ENCODE results near the gene ZFP92.
A peak's percentile ranks its signal among the peaks of the same experiment; 100 is the strongest.

ZFP92 gene

DNA sequence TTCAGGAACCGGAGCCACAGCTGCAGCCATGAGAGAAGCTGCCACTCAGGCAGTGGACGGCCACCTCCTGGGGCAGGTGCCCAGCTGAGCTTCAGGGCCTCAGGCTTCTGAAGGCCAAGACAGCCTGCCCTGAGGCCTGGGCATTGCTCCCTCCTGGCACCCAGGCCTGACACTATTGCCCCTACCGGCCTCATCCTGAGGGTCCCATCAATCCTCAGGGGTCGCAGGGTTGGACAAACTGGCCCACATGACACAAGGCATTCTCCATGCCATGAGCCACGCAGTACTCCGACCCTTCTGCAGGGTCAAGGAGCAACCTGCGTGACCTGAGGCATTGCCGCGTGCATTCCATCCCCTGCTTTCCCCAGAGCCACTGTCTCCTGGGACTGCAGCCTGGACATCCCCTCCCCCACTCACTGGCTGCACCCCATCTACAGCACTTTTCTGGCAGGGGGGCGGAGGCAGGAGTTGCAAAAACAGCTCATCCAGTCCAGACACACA lies 3.0 kb upstream of the ZFP92 start:
- DNase-seq (ENCODE audit: low spot score), result no peak

DNA sequence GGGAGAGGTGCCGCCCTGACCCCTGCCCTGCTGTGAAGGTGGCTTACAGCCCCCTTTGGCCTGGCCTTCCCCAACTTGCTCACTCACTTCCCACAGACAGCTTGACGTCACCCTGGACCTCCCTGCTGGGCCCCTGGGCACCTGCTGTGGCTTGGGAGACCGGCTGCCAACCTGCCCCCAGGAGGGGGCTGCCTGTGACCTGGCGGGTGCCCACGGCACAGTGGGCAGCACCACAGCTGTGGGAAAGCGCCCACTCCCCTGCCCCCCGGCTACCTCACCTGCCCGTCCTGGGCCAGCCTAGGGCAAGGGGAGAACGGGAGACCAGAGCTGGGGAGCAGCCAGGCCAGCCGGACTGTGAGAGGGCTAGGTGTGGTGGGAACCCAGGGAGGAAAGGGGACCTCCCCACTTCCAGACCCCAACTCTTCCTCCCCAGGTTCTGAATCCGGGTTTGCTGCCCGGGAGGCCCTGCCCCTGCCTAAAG lies 2.4 kb upstream of the ZFP92 start:
- no peak for DNase-seq (ENCODE audit: low spot score)

DNA sequence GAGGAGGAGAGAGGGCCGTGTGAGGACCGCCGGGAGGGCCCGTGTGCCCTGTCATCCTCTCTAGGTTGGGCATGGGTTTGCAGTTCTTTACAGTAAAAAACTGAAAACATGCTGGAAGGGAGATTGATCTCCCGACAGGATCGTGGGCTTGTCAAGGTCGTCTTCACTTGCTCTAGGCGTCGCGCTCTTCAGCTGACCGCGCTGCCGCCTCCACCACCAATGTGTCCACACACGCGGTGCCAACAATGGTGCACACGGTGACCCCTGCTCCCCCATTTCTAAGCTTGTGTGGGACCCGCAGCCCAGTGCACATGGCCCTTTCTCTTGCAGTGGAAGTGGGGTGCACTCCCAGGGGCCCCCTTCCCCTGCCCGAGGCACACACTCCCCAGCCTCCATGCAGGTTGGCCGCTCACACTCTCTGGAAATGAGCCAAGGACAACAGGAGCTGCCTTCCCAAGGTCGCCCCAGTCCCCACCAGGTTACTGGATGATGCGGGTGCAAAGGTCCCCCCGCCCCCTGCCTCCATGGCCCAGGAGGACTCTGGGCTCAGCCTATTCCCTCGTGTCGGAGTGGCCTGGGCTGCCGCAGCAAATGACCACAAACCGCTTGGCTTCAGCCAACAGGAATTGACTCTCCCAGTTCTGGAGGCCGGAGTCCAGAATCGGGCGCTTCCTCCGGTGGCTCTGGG lies 1.7 kb upstream of the ZFP92 start:
- no peak for DNase-seq (ENCODE audit: low spot score)

DNA sequence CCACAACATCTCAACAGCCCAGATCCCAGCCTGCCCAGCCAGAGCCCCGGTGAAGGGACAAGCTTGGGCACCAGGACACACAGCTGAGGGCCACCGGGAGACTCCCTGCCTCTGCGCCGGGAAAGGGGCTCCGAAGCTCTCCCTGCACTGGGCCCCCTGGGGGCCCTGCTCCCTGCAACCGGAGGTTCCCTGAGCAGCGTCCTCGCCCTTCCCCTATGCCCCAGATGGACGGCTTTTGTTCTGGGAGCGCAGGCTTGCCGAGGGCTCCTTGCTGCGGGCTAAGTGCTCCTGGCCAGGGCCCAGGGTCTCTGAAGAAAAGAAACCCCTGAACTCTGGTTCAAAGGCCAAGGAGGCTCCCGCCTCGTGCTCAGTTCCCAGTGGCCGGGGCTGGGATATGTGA lies 899 bp upstream of the ZFP92 start:
- no peak for DNase-seq (ENCODE audit: low spot score)

DNA sequence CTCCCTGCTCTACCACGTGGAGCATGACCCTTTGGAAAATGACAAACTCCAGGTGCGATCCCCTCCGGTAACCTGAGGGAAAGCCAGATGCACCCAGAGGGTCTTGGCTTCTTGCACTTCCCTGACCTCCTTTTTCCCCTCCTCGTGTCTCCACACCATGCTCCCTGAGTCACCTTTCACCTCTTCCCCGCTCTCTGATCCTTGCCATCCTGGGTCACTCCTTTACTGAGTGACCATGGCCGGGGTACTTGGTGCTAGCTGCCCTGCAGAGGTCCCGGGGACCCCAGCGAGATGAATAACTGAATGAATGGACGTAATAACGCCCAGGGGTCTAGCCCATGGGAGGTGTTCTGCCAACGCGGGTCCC lies 401 bp upstream of the ZFP92 start:
- DNase-seq (ENCODE audit: low spot score), result no peak

DNA sequence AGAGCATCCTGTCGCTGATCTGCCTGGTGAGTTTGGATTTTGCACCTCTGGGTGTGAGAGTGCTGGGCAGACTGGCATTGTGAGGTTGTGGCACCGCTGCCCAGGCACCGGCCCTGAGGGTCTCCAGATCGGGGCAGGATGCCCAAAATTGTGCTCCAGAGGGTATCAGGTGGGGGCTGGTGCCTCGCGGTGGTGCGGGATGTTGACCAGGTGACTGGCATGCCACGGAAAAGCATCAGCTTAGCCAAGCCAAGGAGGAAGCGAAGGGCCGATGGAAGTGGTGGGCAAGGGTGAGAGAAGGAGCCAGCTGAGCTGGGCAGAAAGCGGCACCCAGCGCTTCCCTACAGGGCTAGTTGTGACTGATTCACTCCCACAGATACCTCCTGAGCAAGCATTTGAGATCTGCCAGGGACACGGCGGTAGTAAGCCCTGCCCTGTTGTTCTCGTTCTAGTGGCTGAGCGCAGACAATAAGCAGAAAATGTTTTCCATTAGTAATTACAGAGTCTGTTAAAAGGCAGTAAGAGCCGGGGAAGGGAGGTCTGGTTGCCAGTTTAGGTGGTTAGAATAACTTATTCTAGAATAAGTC lies 809 bp downstream of the ZFP92 start:
- no peak for DNase-seq (ENCODE audit: low spot score)

DNA sequence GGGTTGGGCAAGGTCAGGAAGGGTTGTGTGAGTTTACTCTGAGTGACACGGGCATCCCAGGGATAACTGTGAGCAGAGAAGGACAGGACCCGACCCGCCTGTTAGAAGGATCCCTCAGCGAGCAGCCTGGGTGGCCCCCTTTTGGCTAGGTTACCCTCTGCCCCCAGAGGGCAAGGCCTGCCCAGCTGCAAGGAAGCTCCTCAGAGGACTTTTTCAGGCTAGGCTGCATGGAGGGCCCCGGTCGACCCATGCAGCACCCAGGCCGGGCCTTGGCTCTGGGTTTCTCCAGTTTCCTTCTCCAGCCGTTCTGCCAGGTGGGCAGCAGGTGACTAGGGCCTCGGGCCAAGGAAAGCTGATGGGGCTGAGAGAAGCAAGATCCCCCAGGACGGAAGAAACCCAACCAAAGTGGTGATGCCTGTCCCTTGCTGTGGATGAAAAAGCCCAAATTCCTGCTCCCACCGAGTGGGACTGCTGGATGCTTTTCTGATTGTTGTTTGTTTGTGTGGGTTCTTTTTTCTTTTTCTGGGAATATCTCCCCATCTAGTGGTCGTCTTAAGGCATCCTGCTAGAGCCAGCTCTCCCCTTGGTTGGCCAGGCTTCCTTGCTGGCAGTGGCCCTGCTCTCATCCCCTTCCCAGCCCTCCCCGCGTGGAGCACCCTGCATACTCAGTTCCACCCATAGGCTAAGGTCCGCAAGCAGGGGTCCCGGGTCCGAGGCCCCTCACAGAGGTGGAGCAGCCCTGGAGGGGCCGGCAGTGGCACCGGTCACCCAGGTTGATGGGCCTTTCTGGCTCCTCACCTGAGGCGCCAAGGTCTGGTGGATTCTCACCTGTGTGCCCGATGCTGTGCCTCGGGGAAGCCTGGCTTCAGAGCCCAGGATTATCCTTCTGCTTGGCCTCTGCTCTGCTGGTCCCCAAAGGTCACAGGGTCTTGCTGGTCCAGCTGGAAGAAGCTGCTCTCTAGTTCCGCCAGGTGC lies 1.8 kb downstream of the ZFP92 start:
- no peak for DNase-seq (ENCODE audit: low spot score)

DNA sequence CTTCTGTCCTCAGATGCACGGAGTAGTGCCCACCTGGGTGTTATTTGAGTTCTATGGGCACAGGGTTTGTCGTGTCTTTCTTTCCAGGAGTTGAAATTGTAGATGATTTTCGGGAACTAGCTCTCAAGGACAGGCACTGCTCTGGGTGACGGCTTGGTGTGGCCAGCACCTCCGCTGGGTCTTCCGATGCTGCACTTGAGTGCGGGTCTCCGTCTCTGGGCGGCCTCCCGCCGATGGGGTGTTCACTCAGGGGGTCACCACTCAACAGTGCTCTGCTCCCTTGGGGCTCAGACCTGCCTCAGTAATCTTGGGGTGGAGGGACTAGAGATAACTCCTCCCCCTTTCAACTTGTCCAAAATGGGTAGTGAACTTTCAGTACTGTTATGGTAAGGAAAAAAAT lies 2.5 kb downstream of the ZFP92 start:
- DNase-seq (ENCODE audit: low spot score), result no peak

DNA sequence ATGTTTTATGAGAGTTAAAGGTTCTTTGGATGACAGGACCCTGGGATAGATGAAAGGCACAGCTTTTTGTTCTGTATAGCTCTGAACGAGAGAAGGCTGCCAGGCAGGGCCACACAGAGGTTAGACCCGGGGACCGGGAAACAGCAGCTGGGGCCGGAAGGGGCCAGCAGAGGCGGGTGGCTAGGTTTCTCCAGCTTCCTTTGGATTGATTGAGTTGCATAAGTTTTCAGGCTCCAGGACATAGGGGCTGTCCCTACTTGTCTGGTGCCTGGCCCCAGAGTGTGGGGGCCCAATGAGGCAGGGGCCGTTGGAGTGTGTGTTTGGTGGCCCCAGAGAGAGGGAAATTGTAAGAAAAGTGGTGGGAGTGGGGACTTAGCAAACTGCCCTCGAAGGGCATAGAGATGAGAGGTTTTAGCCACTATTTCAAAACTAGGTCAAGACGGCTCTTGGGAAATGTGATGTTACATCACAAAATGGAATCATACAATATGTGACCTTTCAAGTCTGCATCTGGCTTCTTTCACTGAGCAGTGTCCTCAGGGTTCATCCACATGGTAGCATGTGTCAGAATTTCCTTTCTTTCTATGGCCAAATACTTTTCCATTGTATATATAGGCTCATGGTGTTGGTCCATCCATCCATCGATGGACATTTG lies 3.7 kb downstream of the ZFP92 start:
- DNase-seq (ENCODE audit: low spot score), result no peak

DNA sequence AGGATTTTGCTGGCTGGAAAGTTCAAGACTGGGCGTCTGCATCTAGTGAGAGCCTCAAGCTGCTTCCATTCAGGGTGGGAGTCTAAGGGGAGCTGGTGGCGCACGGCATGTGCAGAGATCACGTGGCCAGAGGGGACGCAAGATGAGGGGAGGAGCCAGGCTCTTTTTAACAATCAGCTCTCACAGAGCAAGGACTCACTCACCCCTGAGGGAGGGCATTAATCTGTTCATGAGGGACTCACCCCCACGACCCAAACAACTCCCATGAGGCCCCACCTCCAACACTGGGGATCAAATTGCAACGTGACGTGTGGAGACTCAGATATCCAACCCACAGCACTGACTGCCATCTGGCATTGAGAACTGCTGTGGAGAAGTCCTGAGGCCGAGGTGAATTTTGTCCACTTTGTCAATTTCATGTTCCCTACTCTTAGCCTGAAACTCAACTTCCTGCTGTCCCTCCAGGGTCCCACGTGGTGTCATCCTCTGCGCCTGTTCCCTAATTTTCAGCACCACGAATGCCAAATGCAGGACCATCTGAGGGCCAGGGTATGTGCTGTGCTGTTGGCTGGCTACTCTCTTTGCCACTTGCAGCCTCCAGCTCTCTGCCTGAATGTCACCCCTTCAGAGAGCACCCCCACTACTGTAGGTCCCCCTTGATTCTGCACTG lies 5.6 kb downstream of the ZFP92 start:
- DNase-seq (ENCODE audit: low spot score), result no peak

DNA sequence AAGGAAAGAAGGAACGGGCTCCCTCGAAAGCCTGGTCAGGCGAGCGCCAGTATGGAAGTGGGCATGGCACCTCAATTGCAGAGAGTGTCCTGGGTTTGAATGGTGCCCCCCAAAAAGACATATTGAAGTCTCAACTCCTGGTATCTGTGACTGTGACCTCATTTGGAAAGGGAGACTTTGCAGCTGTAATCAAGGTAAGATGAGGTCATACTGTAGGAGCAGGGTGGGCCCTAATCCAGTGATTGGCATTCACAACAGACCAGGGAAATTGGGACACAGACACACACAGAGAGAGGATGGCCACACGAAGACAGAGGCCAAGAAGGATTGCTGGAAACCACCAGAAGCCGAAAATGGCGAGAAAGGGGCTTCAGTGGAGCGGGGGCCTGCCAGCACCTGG lies 6.4 kb downstream of the ZFP92 start:
- no peak for DNase-seq (ENCODE audit: low spot score)

DNA sequence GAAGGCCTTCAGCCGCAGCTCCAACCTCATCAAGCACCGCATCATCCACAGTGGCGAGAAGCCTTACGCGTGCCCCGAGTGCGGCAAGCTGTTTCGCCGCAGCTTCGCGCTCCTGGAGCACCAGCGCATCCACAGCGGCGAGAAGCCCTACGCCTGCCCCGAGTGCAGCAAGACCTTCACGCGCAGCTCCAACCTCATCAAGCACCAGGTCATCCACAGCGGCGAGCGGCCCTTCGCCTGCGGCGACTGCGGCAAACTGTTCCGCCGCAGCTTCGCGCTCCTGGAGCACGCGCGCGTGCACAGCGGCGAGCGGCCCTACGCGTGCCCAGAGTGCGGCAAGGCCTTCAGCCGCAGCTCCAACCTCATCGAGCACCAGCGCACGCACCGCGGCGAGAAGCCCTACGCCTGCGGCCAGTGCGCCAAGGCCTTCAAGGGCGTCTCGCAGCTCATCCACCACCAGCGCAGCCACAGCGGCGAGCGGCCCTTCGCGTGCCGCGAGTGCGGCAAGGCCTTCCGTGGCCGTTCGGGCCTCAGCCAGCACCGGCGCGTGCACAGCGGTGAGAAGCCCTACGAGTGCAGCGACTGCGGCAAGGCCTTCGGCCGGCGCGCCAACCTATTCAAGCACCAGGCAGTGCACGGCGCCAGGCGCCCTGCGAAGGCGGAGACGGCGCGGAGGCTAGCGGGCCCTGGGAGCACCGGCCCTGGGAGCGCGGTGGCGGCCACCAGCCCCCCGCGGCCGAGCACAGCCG lies 9.8 kb downstream of the ZFP92 start:
- DNase-seq (ENCODE audit: low spot score), result peak; percentile 6

DNA sequence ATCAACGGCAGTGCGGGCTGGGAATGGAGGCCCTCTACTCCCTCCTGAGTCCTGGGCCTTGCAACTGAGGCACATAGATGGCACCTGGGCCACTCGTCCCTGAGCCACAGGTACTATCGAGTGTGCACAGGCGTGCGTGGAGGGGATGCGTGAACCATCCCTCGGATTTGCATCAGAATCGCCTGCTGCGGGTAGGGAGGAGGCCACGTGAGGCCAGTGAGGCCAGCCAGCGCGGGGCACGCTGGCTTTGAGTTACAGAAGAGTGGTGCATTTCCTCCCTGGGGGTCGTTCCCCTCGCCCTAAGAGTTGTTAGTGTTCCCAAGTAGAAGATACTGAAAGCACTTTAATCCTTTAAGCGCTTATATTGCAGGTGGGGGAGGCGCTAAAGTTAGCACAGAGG lies 10.6 kb downstream of the ZFP92 start:
- DNase-seq (ENCODE audit: low spot score), result no peak

DNA sequence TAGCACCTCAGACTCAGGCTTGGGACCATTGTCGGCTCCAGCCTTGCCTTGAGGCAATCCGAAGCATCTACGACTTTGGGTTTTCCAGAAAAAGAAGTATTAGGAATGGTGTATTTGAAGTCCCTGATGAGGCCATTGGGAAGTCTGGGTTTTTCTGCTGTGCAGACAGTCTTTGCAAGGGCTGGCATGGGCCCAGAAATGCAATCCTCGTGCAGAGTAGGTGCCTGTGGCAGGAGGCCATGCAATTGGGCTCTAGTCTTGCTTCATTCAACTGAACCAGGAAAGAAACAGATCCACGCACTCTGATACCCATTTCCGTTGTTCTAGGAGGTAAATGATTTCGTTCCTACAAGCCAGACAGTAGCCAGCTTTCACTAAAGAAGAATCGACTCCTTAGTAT lies 12.4 kb downstream of the ZFP92 start:
- DNase-seq (ENCODE audit: low spot score), result no peak

DNA sequence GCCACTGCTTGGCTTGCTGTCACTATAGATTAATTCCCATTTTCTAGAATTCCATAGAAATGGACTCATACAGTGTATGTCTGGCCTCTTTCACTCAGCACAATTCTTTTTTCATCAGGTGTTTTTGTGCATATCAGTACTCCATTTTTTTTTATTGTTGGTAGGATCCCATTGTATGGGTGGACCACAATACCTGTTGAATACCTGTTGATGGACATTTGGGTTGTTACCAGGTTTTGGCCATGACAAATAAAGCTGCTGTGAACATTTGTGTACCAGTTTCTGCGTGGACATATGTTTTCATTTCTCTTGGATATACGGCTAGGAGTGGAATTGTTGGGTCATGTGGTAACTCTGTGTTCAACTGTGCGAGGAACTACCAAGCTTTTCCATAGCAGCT lies 14.9 kb downstream of the ZFP92 start:
- DNase-seq (ENCODE audit: low spot score), result no peak

DNA sequence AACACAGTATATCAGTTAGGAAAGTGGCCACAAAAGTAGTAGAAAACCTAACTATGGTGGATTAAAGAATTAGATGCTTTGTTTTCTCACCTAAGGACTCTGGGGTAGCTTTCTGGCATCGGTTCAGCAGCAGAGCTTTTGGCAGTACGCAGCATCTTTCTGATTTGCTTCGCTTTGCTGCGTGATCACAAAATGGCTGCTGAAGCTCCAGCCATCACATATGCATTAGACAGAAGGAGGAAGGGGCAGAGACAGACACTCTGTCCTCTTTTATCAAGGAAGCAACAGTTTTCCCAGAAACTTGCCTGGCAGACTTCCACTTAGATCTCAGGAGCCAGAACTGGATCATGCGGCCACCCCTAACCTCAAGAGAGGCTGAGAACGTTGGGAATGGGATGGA lies 19.5 kb downstream of the ZFP92 start:
- no peak for DNase-seq (ENCODE audit: low spot score)

DNA sequence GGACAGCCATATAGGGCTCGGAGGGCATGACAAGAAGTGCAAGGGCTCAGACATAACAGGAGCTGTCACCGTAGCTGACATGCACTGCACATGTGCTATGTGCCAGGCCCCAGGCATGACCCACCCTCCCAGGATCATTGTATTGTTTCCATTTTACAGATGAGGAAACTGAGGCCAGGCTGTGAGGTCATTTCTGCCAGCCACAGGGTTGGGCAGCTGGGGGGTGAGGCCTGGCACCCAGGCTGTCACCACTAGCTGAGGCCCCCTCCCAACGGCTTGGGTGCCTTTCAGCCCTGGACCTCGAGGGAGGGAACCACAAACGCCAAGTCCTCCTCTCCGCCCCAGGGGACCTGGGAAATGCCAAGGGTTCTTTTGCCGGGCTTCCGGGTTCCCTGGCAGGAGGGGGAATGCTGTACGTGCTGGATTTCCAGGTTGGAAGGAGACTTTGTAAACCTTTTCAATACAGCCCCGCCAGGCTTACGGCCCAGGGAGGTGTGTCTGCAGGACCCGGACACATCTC lies 21.9 kb downstream of the ZFP92 start:
- DNase-seq (ENCODE audit: low spot score), result no peak

DNA sequence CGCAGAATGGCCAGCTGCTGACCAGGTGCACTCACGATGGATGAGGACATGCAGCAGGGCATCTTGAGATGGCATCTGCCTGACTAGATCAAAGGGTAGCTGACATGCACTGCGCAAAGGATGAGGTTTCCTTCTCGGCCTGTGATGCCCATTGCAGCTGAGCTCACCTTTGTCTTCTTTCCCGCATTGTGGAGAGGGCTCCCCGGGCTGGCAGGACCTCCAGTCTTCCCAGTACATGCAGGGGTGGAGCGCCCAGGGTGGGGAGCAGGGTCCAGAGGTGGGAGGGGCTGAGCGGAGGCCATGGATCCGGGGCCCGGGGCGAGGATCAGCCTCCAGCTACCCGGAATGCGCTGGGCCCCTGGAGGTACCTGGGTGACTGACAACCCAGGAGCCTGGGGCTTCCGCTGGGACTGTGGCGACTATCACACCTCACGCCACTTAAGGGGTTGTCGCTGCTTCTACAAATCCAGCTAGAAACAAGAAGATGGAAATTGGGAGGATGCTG lies 22.6 kb downstream of the ZFP92 start:
- DNase-seq (ENCODE audit: low spot score), result no peak

DNA sequence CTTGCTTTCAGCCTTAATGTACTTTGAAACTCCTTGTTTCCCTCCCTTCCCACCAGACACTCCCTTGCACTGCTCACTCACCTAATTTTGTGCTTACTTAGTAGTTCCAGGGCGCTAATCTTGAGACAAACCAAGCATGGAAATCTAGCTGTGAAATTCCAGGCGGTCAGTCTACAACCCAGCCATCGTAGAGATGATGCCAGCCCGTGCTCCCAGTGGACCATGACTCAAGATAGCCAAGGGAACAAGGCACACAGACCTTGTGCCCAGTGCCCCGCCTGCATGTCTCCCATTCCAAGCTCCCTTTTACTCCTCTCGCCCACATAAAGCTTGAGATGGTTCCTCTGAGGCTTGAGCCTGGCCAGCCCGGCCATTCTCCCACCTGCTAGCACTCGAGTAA lies 23.5 kb downstream of the ZFP92 start:
- no peak for DNase-seq (ENCODE audit: low spot score)

DNA sequence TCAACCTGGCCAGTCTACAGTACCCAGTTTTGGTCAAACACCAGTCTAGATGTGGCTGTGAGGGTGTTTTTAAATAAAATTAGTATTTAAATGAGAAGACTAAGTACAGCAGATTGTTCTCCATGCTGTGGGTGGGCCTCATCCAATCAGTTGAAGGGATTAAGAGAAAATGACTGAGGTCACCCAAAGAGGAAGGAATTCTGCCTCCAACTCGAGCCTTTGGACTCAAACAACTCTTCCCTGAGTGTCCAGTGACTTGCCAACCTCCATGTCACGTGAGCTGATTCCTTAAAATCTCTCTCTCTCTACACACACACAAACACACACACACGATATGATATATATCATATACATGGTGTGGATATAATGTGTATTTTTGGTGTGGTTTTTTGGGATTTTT lies 24.6 kb downstream of the ZFP92 start:
- DNase-seq (ENCODE audit: low spot score), result no peak

DNA sequence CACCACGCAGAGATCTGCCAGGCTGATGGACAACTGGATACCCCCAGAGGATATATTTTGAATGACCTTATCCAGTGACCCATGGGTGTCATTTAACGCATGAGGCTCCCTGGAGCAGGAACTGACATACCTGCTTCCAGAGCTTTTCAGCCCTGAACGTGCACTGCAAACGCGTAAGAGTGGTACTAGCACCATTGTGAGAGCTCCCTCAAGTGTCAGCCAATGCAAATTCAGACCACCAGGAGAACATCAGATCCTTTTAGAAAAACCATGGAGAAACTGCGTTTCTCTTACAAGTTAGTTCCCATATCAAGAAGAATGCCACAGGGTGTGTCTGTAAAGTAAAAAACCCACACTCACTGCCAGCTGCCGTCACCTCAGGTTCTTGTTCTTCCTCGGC lies 27.3 kb downstream of the ZFP92 start:
- DNase-seq (ENCODE audit: low spot score), result no peak
